HPDE6-E6E7 (cell line): ENCODE data around the gene CDC42BPB.

Source experiments
- DNase-seq: peaks from one replicate; pipeline ENCODE4 v3.0.0; 2011; ENCODE audit warnings: missing footprints; ENCODE audit errors: extremely low spot score

CDC42BPB gene

DNA sequence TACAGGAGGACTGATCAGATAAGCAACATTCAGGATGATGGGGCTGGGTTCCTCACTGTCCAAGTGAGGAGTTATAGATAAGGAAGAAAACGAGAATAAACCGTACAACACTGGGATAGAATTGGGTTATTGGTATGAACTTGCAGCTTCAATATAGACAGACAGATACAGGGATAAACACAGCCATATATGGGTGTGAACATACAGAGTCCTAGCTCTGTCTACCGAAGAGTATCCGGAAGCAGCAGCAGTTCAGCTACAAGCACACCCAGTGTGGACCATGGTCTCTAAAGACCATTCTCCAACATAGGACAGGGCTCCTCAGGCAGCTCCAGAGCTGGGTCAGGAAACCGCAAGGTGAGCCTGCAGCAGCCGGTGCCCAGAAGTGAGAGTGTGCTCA, 40.8 kb downstream of the CDC42BPB start:
- no peak for DNase-seq

- DNase-seq, result no peak
Observed at GRCh38 chr14:103016071-103016470, 41.3 kb downstream of the CDC42BPB start.

DNA sequence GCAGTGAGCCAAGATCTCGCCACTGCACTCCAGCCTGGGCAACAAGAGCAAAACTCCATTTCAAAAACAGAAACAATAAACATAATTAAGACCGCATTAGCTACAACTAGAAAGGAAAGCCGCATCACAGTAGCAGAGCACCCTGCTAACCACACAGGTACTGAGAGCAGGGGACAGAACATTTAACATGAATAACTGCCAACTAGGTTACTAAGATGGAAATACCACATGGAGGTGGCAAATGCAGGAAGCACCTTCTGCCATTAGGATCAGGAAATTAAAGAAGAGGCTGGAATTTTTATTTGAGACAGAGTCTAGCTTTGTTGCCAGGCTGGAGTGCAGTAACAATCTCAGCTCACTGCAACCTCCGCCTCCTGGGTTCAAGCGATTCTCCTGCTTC, 41.9 kb downstream of the CDC42BPB start:
- no peak for DNase-seq

DNA sequence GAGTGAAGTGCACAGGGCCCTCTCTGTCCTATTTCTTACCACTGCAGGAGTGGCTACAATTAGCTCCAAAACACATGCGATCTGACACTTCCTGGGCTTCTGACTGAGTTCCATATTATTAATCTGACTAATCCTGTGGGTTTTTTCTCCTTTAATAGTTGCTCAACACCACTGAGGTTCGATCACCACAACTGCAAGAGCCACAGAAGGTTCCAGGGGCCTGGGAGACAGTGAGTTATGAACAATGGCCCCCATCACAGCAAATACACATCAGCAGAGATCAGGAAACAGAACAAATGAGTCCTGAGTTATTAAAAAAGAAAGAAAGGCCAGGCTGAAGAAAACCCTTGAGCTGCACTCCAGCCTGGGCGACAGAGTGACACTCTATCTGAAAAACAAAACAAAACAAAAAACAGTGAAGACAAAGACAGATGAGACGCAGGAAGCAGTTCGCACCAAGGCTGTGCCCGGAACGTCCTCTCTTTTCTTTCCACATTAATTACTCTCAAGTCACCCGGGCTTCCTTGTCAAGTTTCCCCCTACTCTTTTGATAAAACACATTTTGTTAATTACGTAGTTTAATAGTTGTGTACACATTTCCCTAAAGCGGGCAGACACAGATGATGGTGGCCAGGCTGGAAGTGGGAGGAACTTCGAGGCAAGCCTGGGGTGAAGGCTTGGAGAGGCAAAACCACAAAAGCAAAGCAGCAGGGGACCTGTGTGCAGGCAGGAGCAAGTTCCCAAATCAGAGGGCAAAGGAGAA, 42.7 kb downstream of the CDC42BPB start:
- no peak for DNase-seq

GRCh38 chr14:103013028-103013427, 44.3 kb downstream of the CDC42BPB start:
- DNase-seq, result no peak

DNA sequence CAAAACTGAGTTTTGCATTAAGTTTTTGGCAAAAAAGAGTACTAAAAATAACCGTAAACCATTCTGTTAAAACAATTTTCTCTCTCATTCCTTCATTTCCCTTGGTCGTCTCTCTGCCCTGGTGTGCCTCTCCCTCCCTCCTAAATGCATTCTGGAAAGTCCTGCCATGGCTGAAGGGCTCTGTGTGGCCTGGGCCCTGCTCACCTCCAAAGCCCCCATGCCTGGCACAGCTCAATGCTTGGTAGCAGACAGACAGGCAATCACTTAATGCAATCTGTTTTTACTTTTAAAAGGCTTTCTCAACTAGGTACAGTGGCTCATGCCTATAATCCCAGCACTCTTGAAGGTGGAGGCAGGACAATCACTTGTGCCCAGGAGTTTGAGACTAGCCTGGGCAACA, 47.8 kb downstream of the CDC42BPB start:
- no peak for DNase-seq

DNA sequence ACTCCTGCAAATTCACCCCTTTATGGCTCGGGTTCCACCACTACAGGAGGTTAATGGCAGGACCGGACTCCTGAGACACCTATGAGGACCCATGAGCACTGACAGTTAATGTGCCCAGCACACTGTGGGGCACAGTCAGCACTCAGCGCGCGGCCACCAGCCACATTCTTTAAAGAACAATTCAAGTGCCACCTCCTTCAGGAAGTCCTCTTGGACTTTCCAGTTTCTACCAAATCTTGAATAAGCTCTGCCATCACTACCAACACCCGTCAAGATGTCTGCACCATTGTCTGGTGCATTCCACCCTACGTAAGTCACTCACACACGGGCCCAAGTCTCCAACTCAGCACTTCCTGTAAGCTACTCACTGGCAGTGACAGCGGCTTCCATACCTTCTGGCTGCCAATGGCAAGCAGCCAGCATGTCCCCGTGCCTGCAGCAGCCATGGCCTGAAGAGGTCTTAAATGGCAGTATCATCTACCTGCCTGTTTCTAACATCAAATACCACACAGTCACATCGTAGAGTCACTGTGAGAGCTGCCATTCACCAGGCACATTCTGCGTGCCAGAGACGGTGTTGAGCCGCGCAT, 48.5 kb downstream of the CDC42BPB start:
- no peak for DNase-seq

GRCh38 chr14:103008126-103008525, 49.2 kb downstream of the CDC42BPB start:
- DNase-seq, result no peak

- no peak for DNase-seq
Observed at GRCh38 chr14:103007555-103007954, 49.8 kb downstream of the CDC42BPB start.

DNA sequence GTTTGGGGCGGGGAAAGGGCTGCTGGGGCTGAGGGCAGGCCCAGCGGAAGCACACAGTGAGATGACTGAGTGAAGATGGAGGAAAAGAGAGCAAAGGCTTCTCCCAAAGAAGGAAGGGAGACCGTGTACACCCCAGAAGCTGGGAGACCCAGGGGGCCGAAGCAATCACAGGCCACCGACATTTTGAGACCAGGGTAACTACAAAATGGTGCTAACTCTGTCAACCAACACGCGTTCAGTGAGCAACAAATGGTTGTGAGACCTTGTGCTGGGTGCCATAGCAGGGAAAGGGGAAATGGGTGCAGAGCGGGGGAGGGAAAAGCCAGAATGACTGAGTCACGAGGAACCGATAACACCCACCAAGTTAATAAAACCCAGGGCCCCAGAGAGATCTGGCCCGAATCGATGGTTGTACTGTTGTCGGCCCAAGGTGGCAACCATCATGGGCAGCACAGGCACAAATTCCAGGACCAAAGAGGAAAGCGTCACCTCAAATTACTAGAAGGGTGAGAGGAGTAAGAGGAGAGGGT, 50.3 kb downstream of the CDC42BPB start:
- DNase-seq, result no peak

GRCh38 chr14:103006106-103006505, 51.2 kb downstream of the CDC42BPB start:
- no peak for DNase-seq

GRCh38 chr14:103003850-103004249, 53.5 kb downstream of the CDC42BPB start:
- no peak for DNase-seq

GRCh38 chr14:103003351-103003615, 54.1 kb downstream of the CDC42BPB start:
- DNase-seq, result no peak

GRCh38 chr14:103002578-103003350, 54.6 kb downstream of the CDC42BPB start:
- no peak for DNase-seq

DNA sequence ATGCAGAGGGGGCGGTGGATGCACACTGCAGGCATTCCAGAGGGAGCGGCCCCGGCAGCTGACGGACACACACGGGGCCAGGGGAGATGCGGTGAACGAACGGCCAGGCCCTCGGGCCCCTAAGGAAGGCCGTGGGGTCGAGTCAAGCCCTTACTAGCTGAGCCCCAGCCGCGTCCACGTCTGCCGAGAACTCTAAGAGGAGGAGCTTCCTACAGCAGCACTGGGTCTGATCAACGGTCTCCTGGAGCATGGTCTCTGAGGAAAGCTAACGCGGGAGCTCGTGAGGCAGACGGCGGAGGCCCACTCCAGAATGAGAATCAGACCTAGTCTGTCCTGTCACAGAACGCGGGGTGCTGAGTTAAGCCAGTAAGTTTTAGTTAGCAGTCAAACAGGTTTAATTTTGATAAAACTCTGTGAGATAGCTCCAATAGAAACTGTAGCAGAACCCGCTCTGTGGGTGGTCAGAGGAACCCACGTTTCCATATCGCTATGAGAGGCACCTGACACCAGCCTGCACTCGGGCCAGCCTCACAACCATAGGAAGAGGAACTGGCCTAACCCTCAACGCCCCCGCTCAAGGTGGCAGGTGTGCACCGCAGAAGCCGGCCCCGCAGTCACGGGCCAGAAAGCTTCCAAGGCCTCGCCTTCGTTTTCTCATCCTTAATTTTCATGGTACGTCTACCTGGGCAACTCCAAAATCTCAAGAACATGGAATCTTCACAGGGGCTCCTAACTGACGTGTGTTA, 55.5 kb downstream of the CDC42BPB start:
- no peak for DNase-seq

GRCh38 chr14:103001226-103001625, 56.1 kb downstream of the CDC42BPB start:
- DNase-seq, result no peak

DNA sequence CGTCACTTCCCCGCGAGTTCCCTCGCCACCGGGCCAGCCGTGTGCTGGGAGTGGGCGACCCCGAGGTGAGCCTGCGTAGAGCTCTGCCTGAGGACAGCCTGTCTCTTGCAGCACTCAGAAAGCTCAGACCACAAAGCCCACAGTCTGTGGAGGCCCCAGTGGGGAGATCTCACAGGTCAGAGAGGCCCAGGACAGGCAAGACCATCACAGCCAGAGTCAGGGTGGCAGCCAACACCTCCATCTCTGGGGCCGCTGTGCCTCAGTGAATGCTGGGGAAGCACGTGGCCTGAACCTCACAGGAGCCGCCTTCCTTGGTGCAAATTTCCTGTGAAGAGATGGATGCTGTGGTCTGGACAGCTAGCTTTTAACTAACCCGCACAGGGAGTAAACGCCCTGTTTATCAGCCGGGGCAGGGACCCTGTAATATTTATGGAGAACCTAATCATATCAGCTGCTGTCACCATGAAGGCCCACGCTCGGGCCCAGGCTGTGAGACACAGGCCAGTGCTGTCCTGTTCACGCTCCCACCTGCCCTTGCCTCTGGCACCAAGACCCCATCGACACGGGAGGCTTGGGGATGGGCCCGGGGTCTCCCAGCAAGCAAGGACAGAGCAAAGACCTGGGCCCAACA, 56.9 kb downstream of the CDC42BPB start:
- DNase-seq, result no peak

DNA sequence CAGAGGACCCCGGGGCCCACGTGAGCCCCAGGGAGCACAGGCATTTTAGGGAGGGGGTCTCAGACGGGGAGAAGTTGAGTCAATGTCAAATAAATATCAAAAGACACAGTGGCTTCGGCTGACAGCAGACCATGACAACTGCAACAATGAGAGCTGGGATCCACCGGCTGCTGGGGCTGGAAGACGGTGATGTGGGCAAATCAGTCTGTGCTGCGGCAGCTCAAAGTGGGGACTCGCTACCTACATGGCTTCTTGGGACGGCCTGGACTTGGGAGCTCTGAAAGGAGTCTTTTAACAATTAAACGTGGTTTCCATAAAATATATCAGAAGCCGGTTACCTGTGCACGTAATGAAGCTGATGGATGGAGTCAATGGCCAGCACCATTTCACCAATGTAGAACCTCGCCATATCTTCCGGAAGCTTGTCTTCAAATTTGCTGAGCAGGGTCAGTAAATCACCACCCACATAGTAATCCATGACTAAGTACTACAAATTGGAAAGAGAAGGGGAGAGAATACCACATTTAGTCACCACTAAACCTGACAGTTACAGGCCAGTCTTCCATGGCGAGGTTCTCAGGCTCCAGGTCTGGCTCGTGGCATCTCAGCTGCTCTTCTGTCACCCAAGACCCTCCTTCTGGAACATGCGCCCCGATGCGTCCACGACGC, 58.0 kb downstream of the CDC42BPB start:
- no peak for DNase-seq

- no peak for DNase-seq
Observed at GRCh38 chr14:102998393-102998792, 59.0 kb downstream of the CDC42BPB start.

GRCh38 chr14:102996941-102997340, 60.4 kb downstream of the CDC42BPB start:
- DNase-seq, result no peak

GRCh38 chr14:102994689-102995088, 62.7 kb downstream of the CDC42BPB start:
- DNase-seq, result no peak
